HG02588 (cell line): ENCODE data around the gene WBP2.

Experiments
- ATAC-seq: cut with Tn5 transposase; IDR thresholded peaks from one replicate; pipeline ENCODE4 v1.9.1; 2021; ENCODE audit warnings: mild to moderate bottlenecking, moderate library complexity; ENCODE audit not compliant: unreplicated experiment

The WBP2 gene

GRCh38 chr17:75831032-75831571 is 24.0 kb downstream of the WBP2 start:
- ATAC-seq = no peak

GRCh38 chr17:75830164-75831031 is 24.7 kb downstream of the WBP2 start:
- ATAC-seq = no peak

GRCh38 chr17:75829747-75830146 is 25.4 kb downstream of the WBP2 start:
- no peak for ATAC-seq

- no peak for ATAC-seq
Observed at GRCh38 chr17:75828741-75829140, 26.4 kb downstream of the WBP2 start.

- ATAC-seq = no peak
Observed at GRCh38 chr17:75828076-75828400, 27.1 kb downstream of the WBP2 start.

GRCh38 chr17:75827308-75828075 is 27.6 kb downstream of the WBP2 start:
- ATAC-seq = no peak

- ATAC-seq = no peak
Observed at GRCh38 chr17:75826561-75827307, 28.4 kb downstream of the WBP2 start.

GRCh38 chr17:75825748-75826370 is 29.3 kb downstream of the WBP2 start:
- ATAC-seq = no peak

GRCh38 chr17:75825149-75825552 is 30.0 kb downstream of the WBP2 start:
- no peak for ATAC-seq

GRCh38 chr17:75824666-75825065 is 30.5 kb downstream of the WBP2 start:
- no peak for ATAC-seq

GRCh38 chr17:75824050-75824552 is 31.0 kb downstream of the WBP2 start:
- ATAC-seq = no peak

GRCh38 chr17:75823257-75824041 is 31.7 kb downstream of the WBP2 start:
- no peak for ATAC-seq

- ATAC-seq = no peak
Observed at GRCh38 chr17:75822800-75823166, 32.4 kb downstream of the WBP2 start.

- ATAC-seq = no peak
Observed at GRCh38 chr17:75822119-75822799, 32.9 kb downstream of the WBP2 start.

- ATAC-seq = no peak
Observed at GRCh38 chr17:75821552-75821951, 33.6 kb downstream of the WBP2 start.

GRCh38 chr17:75820094-75821080 is 34.7 kb downstream of the WBP2 start:
- ATAC-seq = no peak

- no peak for ATAC-seq
Observed at GRCh38 chr17:75819678-75820077, 35.5 kb downstream of the WBP2 start.

GRCh38 chr17:75819116-75819515 is 36.0 kb downstream of the WBP2 start:
- ATAC-seq = no peak
